Measurements from ENCODE around the gene L3MBTL4. TPM values are rescaled to one million over a fixed set of nuclear protein-coding genes. Genes with fewer than 3 reads are reported as not detected.
"Not testable (repeated sequence)": the region's sequence is repeated elsewhere in the genome, so short reads cannot be mapped to it uniquely, and the experiment has no call there.

Gene L3MBTL4
- polyA plus RNA-seq, 1 donor from 2014 or later, result 0.61 TPM

DNA sequence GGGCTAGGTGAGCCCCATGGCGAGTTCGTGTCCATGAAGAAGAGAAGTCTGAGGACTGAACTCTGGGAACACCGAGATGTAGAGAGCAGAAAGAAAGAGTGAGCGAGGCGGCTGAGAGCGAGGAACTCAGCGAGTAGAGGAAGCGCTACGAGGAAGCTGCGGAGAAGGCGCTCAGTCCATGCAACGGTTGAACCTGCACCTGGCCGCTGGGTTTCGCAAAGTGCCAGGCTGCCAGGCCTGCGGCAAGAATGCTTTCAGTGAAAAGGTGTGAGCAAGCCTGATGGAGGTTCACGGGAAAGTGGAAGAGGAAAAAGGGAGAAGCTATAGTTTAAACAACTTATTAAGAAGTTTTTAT, 268.4 kb downstream of the L3MBTL4 start:
- no peaks in the 10 kb centered on the region for H3K27me3 Mint-ChIP-seq
- peaks cover 1 to 8% (median 6%) of the 10 kb centered on the region in 3 donors for H3K9me3 Mint-ChIP-seq
- H3K4me3 Mint-ChIP-seq, result no peak overlapping the region
- no peaks in the 10 kb centered on the region for H3K36me3 Mint-ChIP-seq
- no peak overlapping the region for H3K27ac Mint-ChIP-seq
- no peaks in the 10 kb centered on the region for H3K4me1 Mint-ChIP-seq

DNA sequence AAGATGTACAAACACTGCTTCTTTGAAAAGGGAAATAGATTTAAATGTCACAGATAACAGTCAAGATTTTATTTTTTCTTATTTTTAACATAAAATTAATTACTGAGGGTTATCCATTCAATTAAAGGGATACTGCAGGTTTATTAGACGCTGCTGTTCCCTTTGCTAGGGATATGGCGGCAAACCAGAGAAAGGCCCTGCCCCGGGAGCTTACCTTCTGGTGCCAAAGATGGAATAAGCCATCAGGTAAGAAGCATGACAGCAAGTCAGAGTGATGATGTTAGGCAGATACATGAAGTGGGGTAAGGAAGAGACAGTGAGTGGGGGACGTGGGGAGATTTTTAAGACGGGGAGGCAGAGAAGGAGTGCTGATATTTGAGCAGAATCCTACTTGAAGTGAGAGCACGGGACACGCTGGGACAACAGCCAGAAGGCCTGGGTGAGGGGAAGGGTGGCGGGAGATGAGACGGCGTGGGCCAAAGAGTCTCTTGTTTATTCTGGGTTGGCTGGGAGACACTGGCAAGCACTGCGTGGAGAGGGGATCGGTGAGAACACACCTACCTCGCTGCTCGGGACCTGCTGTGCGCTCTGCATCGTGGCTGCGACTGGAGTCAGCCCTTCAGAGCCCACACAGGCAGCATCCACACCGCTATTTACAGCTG, 268.9 kb downstream of the L3MBTL4 start:
- no peaks in the 10 kb centered on the region for H3K36me3 Mint-ChIP-seq
- no peak overlapping the region for H3K4me3 Mint-ChIP-seq
- peaks cover 1 to 8% (median 6%) of the 10 kb centered on the region in 3 donors for H3K9me3 Mint-ChIP-seq
- no peaks in the 10 kb centered on the region for H3K27me3 Mint-ChIP-seq
- no peaks in the 10 kb centered on the region for H3K4me1 Mint-ChIP-seq
- H3K27ac Mint-ChIP-seq, result no peak overlapping the region

DNA sequence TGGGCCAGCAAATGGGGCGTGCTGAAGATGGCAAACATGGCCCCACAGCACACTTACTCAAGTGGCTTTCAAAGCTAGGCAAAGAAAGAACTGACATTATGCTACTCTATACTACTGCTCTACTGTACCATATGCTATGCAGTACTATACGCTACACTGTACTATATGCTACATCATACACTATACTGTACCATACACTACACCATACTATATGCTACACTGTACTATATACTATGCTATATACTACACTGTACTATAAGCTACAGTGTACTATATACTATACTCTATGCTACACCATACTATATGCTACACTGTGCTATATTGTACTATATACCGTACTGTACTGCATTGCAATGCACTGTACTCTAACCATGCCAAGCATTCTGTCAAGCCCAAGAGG, 275.7 kb downstream of the L3MBTL4 start:
- H3K27ac Mint-ChIP-seq, result no peak overlapping the region
- no peak overlapping the region for H3K4me3 Mint-ChIP-seq
- no peaks in the 10 kb centered on the region for H3K27me3 Mint-ChIP-seq
- peaks cover 0 to 9% (median 4%) of the 10 kb centered on the region in 3 donors for H3K9me3 Mint-ChIP-seq
- H3K36me3 Mint-ChIP-seq, result peaks cover 3% of the 10 kb centered on the region
- H3K4me1 Mint-ChIP-seq, result no peaks in the 10 kb centered on the region

DNA sequence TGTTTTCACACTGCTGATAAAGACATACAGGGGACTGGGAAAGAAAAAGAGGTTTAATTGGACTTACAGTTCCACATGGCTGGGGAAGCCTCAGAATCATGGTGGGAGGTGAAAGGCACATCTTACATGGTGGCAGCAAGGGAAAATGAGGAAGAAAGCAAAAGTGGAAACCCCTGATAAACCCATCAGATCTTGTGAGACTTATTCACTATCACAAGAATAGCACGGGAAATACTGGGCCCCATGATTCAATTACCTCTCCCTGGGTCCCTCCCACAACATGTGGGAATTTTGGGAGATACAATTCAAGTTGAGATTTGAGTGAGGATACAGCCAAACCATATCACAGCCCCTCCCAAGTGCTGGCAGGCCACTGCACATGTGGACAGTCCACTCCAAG, 278.8 kb downstream of the L3MBTL4 start:
- H3K9me3 Mint-ChIP-seq, H3K4me1 Mint-ChIP-seq, H3K4me3 Mint-ChIP-seq, H3K36me3 Mint-ChIP-seq, H3K27me3 Mint-ChIP-seq, H3K27ac Mint-ChIP-seq: not testable (repeated sequence)

DNA sequence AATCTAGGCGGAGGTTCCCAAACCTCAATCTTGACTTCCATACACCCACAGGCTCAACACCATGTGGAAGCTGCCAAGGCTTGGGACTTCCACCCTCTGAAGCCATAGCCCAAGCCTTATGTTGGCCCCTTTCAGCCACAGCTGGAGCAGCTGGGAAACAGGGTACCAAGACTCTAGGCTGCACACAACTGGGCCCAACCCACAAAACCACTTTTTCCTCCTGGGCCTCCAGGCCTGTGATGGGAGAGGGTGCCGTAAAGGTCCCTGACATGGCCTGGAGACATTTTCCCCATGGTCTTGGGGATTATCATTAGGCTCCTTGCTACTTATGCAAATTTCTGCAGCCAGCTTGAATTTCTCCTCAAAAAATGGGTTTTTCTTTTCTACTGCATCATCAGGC, 279.7 kb downstream of the L3MBTL4 start:
- H3K27me3 Mint-ChIP-seq, result not testable (repeated sequence)

DNA sequence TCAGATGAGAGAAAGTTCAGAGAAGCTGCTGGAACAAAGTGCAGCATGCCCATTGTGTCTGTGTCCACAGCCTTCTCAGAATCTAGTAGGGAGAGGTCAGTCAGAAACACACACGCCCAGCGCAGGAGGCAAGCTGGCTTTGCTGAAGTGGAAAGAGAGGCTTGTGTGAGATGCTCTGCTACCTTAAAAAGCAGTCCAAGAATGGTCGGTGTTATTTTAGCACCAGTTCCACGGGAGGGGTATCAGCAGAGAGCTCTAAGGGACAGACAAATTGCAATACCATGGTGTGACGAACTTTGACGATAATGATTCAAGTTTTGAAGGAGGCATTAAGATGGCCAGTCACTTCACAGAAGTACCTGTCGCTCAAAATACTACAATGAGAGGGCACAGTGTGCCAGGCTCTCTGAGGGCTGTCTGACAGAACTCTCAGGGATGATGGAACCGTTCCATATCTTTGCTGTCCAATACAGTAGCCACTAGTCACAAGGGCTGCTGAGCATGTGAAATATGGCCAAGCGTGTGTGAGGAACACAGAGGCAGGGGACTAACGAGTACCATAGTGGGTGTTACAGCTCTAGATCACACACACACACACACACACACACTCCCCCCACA, 281.9 kb downstream of the L3MBTL4 start:
- no peaks in the 10 kb centered on the region for H3K27me3 Mint-ChIP-seq
- H3K36me3 Mint-ChIP-seq, result peaks cover 3% of the 10 kb centered on the region
- no peaks in the 10 kb centered on the region for H3K4me1 Mint-ChIP-seq
- H3K27ac Mint-ChIP-seq, result no peak overlapping the region
- H3K4me3 Mint-ChIP-seq, result no peak overlapping the region
- H3K9me3 Mint-ChIP-seq, result peaks cover 0 to 10% (median 4%) of the 10 kb centered on the region in 3 donors

More for the DNA sequence above, 279.7 kb downstream of the L3MBTL4 start:
- H3K4me3 Mint-ChIP-seq, H3K4me1 Mint-ChIP-seq, H3K36me3 Mint-ChIP-seq, H3K9me3 Mint-ChIP-seq, H3K27ac Mint-ChIP-seq: not testable (repeated sequence)

DNA sequence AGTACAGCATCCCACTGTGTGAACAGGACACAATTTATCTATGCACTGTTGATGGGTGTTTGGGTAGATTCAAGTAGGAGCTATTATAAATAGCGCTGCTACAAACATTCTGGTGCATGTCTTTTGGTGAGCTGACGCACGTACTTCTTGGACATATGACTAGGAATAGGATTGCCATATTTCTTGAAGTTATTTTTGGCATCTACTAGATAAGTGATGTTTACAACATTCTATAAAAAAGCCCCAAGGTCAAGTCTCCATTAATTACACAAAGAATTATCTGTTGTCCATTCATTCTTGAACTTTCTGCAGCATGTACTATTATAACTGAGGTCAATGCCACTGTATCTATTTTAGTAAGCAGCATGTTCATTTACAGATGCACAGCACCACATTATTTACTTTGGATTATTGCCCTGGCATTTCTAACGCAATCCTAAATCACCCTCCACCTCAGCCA, 293.9 kb downstream of the L3MBTL4 start:
- peaks cover 0 to 4% (median 2%) of the 10 kb centered on the region in 3 donors for H3K9me3 Mint-ChIP-seq
- peaks cover 6% of the 10 kb centered on the region for H3K36me3 Mint-ChIP-seq
- H3K4me1 Mint-ChIP-seq, result no peaks in the 10 kb centered on the region
- H3K27me3 Mint-ChIP-seq, result no peaks in the 10 kb centered on the region
- H3K4me3 Mint-ChIP-seq, result no peak overlapping the region
- H3K27ac Mint-ChIP-seq, result no peak overlapping the region

DNA sequence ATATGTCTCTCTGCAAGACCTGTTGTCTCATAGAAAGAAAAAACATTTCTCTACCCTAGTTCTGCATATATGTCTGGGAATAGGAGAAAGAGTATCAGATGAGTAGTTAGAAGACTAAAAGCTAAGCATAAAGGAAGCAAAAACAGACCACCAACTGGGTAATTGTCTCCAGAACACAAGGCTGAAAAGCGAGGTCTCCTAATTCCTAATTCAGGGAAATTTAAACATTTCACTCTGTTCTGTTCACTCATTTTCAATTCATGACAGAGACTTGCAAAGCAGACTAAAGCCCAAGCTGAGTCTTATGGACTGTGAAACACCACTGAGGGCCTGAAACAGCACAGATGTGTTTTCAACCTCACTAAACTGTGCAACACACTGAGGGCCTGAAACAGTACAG, 294.9 kb downstream of the L3MBTL4 start:
- H3K27me3 Mint-ChIP-seq, result no peaks in the 10 kb centered on the region
- H3K27ac Mint-ChIP-seq, result no peak overlapping the region
- peaks cover 0 to 4% (median 0%) of the 10 kb centered on the region in 3 donors for H3K9me3 Mint-ChIP-seq
- H3K4me1 Mint-ChIP-seq, result no peaks in the 10 kb centered on the region
- peaks cover 9% of the 10 kb centered on the region for H3K36me3 Mint-ChIP-seq
- H3K4me3 Mint-ChIP-seq, result no peak overlapping the region

DNA sequence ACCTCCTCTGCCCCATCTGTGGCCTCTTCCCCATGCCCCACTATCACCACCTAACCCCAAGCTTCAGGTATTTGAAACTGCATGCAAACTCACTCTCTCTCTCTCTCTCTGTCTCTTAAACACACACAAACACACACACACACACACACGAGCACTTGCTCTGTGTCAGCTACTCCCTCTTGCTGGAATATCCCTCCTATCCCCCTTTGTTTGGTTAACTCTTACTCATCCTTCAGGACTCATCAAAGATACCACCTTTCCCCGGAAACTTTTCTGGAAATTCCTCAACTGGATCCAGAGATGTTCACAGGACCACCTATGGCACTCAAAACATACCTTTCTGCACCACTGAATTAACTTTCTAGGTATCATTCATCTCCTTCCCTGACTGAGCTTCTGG, 296.6 kb downstream of the L3MBTL4 start:
- H3K4me1 Mint-ChIP-seq, result no peaks in the 10 kb centered on the region
- no peaks in the 10 kb centered on the region for H3K27me3 Mint-ChIP-seq
- peaks cover 3% of the 10 kb centered on the region for H3K36me3 Mint-ChIP-seq
- H3K4me3 Mint-ChIP-seq, result no peak overlapping the region
- no peaks in the 10 kb centered on the region for H3K9me3 Mint-ChIP-seq
- H3K27ac Mint-ChIP-seq, result no peak overlapping the region

DNA sequence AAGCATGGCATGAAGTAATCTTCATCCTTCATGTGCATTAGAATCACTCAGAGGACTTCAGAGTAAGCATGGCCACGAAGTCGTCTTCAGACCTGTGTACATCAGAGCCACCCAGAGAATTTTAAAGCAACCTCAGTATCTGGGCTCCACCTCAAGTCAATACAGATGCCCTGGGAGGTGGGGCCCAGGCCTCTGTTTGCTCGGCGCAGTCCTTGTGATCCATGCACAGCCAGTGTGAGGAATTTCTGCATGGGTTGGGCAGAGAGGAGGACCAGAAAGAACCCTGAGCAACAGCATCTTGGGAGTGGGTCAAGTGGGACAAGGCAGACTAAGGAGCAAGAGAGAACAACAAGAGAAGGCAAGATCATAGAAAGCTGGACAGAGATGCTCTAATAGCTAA, 299.0 kb downstream of the L3MBTL4 start:
- Mint-ChIP-seq H3K27ac (no peak overlapping the region), H3K4me3 (no peak overlapping the region), H3K4me1 (no peaks in the 10 kb centered on the region), H3K36me3 (peaks cover 3% of the 10 kb centered on the region), H3K9me3 (no peaks in the 10 kb centered on the region), H3K27me3 (no peaks in the 10 kb centered on the region)

DNA sequence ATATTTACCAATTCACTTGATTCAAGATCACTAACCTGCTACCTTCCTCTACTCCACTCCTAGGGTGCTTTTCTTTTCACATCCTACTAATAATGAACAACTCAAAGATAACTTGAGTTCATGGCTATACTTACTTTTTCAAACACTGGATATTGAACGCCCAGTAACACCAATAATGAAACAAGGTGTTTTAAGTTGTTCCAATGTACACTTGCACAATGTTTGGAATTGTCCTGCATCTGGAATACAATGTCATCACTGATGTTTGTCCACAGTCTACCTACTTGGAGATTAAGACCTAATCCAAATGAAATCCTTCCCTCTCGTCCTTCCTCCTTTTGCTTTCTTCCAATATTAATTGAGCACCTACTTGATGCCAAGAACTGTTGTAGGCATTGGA, 301.1 kb downstream of the L3MBTL4 start:
- no peaks in the 10 kb centered on the region for H3K4me1 Mint-ChIP-seq
- H3K36me3 Mint-ChIP-seq, result peaks cover 3% of the 10 kb centered on the region
- H3K9me3 Mint-ChIP-seq, result no peaks in the 10 kb centered on the region
- no peak overlapping the region for H3K27ac Mint-ChIP-seq
- no peak overlapping the region for H3K4me3 Mint-ChIP-seq
- no peaks in the 10 kb centered on the region for H3K27me3 Mint-ChIP-seq

DNA sequence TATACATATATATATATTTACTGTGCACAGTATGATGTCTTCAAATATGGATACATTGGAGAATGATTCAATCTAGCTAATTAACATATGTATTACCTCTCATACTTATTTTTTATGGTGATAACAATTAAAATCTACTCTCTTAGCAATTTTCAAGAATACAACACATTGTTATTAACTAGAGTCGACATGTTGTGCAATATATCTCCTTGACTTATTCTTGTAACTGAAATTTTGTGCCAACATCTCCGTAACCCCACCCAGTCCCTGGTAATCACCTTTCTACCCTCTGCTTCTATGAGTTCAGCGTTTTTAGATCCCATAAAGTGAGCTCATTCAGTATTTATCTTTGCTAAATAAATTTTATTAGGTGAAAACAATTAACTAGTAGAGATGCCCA, 303.0 kb downstream of the L3MBTL4 start:
- Mint-ChIP-seq H3K4me1 (no peaks in the 10 kb centered on the region), H3K9me3 (no peaks in the 10 kb centered on the region), H3K27me3 (no peaks in the 10 kb centered on the region), H3K4me3 (no peak overlapping the region), H3K36me3 (peaks cover 3% of the 10 kb centered on the region), H3K27ac (no peak overlapping the region)

DNA sequence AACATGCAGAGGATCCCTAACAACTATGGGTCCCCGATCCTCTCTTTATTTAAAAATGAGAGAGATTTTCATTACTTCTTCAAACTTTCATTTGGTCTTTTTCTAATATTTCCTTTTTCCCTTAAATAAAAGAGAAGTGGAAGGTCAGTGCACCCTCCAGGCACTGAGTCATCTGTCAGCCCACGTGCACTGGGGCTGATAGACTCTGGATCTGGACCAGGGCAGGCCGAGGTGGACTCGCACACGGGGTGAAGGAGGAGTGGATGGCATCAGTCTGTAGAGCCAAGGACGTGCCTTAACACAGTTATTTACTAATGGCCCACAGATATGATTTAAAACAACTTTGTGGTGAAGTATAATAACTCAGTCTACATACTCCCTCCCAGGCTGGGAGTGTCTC, 305.0 kb downstream of the L3MBTL4 start:
- H3K27ac Mint-ChIP-seq, result no peak overlapping the region
- no peak overlapping the region for H3K4me3 Mint-ChIP-seq
- no peaks in the 10 kb centered on the region for H3K9me3 Mint-ChIP-seq

DNA sequence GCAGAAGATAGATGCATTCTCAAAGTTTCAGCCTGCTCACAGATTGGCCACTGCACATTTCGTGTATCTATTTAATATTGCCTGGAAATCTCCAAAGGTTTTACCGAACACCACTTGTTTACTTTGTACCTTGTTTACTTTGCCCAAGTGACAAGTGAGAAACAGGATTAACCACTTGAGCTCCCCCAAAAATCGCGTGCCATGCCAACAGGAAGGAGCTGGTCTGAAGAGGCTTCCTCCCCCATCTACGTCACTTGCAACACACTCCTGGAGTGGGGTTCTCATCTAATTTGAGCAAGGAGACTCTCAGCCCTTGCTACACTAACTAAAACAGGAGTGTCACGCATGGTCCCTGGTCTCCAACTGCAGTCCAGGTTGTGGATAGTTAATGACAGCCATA, 306.9 kb downstream of the L3MBTL4 start:
- Mint-ChIP-seq H3K36me3 (no peaks in the 10 kb centered on the region), H3K4me3 (no peak overlapping the region), H3K4me1 (no peaks in the 10 kb centered on the region), H3K9me3 (no peaks in the 10 kb centered on the region), H3K27me3 (no peaks in the 10 kb centered on the region), H3K27ac (no peak overlapping the region)

More for the DNA sequence above, 305.0 kb downstream of the L3MBTL4 start:
- Mint-ChIP-seq H3K4me1 (no peaks in the 10 kb centered on the region), H3K27me3 (no peaks in the 10 kb centered on the region), H3K36me3 (no peaks in the 10 kb centered on the region)

DNA sequence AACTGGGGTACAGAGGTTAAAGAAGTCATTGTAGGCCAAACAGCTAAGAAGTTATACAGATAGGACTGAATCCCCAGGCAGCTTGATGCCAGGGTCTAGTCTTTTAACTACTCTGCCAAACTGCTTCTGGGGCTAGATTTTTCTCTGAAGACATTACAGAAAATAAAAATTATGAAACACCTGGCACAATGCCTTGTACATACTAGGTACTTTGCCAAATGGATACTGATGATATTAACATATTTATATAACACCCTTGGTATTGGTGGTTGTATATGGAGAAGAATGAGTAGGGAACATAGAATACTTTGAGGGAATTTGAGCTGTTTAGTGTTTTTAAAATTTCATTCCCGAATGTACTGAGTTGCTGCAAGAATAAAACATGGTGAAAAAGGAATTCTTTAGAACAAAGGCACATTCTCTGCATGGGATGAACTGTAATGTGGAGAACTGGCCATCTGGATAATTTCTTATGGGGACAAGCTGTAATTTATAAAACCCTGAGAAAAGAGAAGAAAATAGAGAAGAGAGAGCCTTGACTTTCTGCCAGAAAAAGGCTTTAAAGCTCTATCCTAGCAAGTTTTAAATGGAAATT, 308.5 kb downstream of the L3MBTL4 start:
- Mint-ChIP-seq H3K4me1 (no peaks in the 10 kb centered on the region), H3K4me3 (no peak overlapping the region), H3K27ac (no peak overlapping the region), H3K9me3 (no peaks in the 10 kb centered on the region), H3K27me3 (no peaks in the 10 kb centered on the region), H3K36me3 (no peaks in the 10 kb centered on the region)

DNA sequence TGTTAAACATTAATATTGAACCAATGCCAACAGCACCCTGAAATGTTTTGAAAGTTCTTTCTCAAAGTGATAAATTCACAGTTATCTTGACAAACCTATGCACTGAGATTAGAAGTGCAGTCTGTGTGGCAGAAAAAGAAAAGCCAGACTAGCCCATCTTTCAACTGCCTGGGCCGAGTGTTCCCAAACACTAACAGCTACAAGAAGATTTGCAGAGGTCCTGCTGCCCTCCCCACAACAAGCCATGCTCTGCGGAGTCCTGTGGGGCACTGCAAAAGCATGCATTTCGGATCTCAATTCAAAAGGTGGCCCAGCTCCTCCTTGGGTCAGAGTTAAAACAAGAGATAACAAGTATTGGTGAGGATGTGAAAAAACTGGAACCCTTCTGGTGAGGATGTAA, 311.0 kb downstream of the L3MBTL4 start:
- Mint-ChIP-seq H3K4me3 (no peak overlapping the region), H3K9me3 (peaks cover 0 to 2% (median 0%) of the 10 kb centered on the region in 3 donors), H3K27me3 (no peaks in the 10 kb centered on the region), H3K27ac (no peak overlapping the region), H3K36me3 (no peaks in the 10 kb centered on the region), H3K4me1 (no peaks in the 10 kb centered on the region)

All from IgD-negative memory B cell (primary cell).